ENCODE data around the gene STAT5B. TPM values are rescaled to one million over a fixed set of nuclear protein-coding genes. Genes with fewer than 3 reads are reported as not detected.

STAT5B gene
- total and polyA plus RNA-seq, 2 of the 13 experiments (the other 11 are each of a cell fraction or from before 2014, with no cell fraction given): 21.0 to 42.8 TPM

GRCh38 chr17:42248351-42249179 lies 27.6 kb downstream of the STAT5B start (continued):
- TF ChIP-seq XBP1 (CRISPR knock-in tag; IDR thresholded peaks at IDR 0.05): no peak
- TF ChIP-seq IKZF1 (IDR thresholded peaks at IDR 0.05): no peak
- TF ChIP-seq MEIS2 (CRISPR knock-in tag; IDR thresholded peaks at IDR 0.05): no peak
- no peak for TF ChIP-seq ZNF414 (CRISPR knock-in tag; IDR thresholded peaks at IDR 0.05)
- no peak for TF ChIP-seq TP53 (CRISPR knock-in tag; conservative IDR thresholded peaks at IDR 0.05)
- TF ChIP-seq SIX1 (CRISPR knock-in tag; IDR thresholded peaks at IDR 0.05; ENCODE audit: borderline replicate concordance): no peak
- 0 out of 2 replicates have a peak, but pooled peaks have one; percentile 39 for TF ChIP-seq SPEN (CRISPR knock-in tag; IDR thresholded peaks at IDR 0.05; ENCODE audit: low read depth)
- no peak for TF ChIP-seq ESRRA (CRISPR knock-in tag; IDR thresholded peaks at IDR 0.05; ENCODE audit: low read depth)
- 0 out of 2 replicates have a peak, but pooled peaks have one; percentile 39 for TF ChIP-seq MTF2 (CRISPR knock-in tag; IDR thresholded peaks at IDR 0.05; ENCODE audit: borderline replicate concordance)
- peak; percentile 66; the same call in 1 of the 2 replicates for TF ChIP-seq ZSCAN9 (CRISPR knock-in tag; IDR thresholded peaks at IDR 0.05; ENCODE audit: borderline replicate concordance)
- no peak for TF ChIP-seq BRCA1 (CRISPR knock-in tag; IDR thresholded peaks at IDR 0.05)
- no peak for TF ChIP-seq DNMT3B (CRISPR knock-in tag; conservative IDR thresholded peaks at IDR 0.05)
- no peak for TF ChIP-seq ARNT2 (CRISPR knock-in tag; IDR thresholded peaks at IDR 0.05; ENCODE audit: low read depth)
- peak; percentile 49; the same call in 1 of the 2 replicates for TF ChIP-seq ATF3 (CRISPR knock-in tag; IDR thresholded peaks at IDR 0.05)
- no peak for TF ChIP-seq ZSCAN20 (CRISPR knock-in tag; IDR thresholded peaks at IDR 0.05; ENCODE audit: borderline replicate concordance)
- no peak for TF ChIP-seq ZFP62 (CRISPR knock-in tag; IDR thresholded peaks at IDR 0.05)
- no peak for TF ChIP-seq MATR3 (CRISPR knock-in tag; IDR thresholded peaks at IDR 0.05)
- no peak for TF ChIP-seq ZNF607 (CRISPR knock-in tag; IDR thresholded peaks at IDR 0.05; ENCODE audit: borderline replicate concordance)
- no peak for TF ChIP-seq ZBTB10 (CRISPR knock-in tag; IDR thresholded peaks at IDR 0.05; ENCODE audit: borderline replicate concordance)
- no peak for TF ChIP-seq SAFB2 (CRISPR knock-in tag; IDR thresholded peaks at IDR 0.05; ENCODE audit: borderline replicate concordance, low read depth)
- no peak for TF ChIP-seq ONECUT2 (CRISPR knock-in tag; IDR thresholded peaks at IDR 0.05)
- no peak for TF ChIP-seq ZNF337 (CRISPR knock-in tag; IDR thresholded peaks at IDR 0.05; ENCODE audit: borderline replicate concordance, low read depth)
- TF ChIP-seq NAIF1 (CRISPR knock-in tag; IDR thresholded peaks at IDR 0.05; ENCODE audit: borderline replicate concordance): no peak
- peak; percentile 95 for TF ChIP-seq FOXK1 (CRISPR knock-in tag; IDR thresholded peaks at IDR 0.05; ENCODE audit: borderline replicate concordance, low read depth)
- TF ChIP-seq ZNF564 (CRISPR knock-in tag; IDR thresholded peaks at IDR 0.05): no peak
- no peak for TF ChIP-seq ZNF883 (CRISPR knock-in tag; IDR thresholded peaks at IDR 0.05; ENCODE audit: not compliant biosample characterization)
- no peak for TF ChIP-seq BRD4 (CRISPR knock-in tag; IDR thresholded peaks at IDR 0.05)
- TF ChIP-seq KLF15 (CRISPR knock-in tag; IDR thresholded peaks at IDR 0.05; ENCODE audit: borderline replicate concordance): no peak
- no peak for TF ChIP-seq ZNF703 (CRISPR knock-in tag; IDR thresholded peaks at IDR 0.05; ENCODE audit: borderline replicate concordance)
